ENCODE measurements around the gene TRIM72. TPM values are rescaled to one million over a fixed set of nuclear protein-coding genes. Genes with fewer than 3 reads are reported as not detected.
"Not testable (repeated sequence)": the region's sequence is repeated elsewhere in the genome, so short reads cannot be mapped to it uniquely, and the experiment has no call there.

Gene TRIM72
- total RNA-seq, 1 experiment from 2014 or later = not detected

DNA sequence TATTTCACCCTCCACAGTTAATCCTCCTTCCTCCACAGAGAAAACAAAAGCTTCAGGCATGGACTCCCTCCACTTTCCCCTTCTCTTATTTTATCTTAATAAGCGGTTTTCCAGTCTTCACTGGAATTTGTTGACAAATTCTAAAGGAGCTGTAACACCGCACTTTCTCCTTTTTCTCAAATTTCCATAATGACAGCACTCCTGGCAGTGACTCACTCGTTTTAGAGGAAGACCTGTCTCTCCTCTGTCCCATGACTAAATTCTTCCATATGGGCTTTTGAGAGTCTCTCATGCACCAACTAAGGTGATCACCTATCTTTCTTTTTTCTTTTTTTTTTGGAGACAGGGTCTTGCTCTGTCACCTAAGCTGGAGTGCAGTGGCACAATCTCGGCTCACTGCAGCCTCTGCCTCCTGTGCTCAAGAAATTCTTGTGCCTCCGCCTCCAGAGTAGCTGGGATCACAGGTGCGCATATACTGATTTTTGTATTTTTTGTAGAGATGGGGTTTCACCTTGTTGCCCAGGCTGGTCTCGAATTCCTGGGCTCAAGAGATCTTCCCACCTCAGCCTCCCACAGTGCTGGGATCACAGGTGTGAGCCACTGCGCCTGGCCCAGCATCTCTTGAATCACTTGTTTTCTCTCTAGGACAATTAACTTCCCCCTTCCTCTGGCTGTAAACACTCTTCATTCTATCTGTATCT lies 53.6 kb downstream of the TRIM72 start:
- peak in 1 of 2 experiments; percentile 29 for DNase-seq (ENCODE audit: low read depth in 1 of 2, low spot score in 2 of 2)
- no peak overlapping the region for H3K4me3 ChIP-seq
- peaks cover 29% of the 10 kb centered on the region for H3K4me1 ChIP-seq (replicated peaks)
- H3K9me3 ChIP-seq (replicated peaks) = no peaks in the 10 kb centered on the region
- H3K27ac ChIP-seq = no peak overlapping the region
- H3K36me3 ChIP-seq = no peaks in the 10 kb centered on the region
- H3K27me3 ChIP-seq (replicated peaks) = no peaks in the 10 kb centered on the region

DNA sequence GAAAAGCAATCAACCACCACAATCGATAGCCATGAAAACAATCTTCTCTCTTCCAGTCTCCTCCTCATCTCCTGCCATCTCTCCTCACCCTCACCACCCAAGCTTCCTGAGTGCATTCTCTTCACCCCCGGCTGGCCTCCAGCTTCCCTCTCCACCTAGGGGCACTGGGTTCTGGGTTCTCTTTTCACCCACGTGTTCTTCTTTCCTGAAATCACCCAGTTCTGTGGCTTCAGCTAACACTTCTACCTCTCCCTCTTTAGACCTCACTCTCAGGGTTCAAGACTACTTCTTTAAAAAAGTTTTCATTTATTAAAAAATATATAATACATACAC lies 54.1 kb downstream of the TRIM72 start:
- H3K27me3 ChIP-seq (replicated peaks) = no peaks in the 10 kb centered on the region
- DNase-seq (ENCODE audit: low read depth in 1 of 2, low spot score in 2 of 2) = no peak
- no peaks in the 10 kb centered on the region for H3K9me3 ChIP-seq (replicated peaks)
- no peak overlapping the region for H3K4me3 ChIP-seq
- H3K4me1 ChIP-seq (replicated peaks) = peaks cover 29% of the 10 kb centered on the region
- H3K36me3 ChIP-seq = no peaks in the 10 kb centered on the region
- H3K27ac ChIP-seq = no peak overlapping the region

DNA sequence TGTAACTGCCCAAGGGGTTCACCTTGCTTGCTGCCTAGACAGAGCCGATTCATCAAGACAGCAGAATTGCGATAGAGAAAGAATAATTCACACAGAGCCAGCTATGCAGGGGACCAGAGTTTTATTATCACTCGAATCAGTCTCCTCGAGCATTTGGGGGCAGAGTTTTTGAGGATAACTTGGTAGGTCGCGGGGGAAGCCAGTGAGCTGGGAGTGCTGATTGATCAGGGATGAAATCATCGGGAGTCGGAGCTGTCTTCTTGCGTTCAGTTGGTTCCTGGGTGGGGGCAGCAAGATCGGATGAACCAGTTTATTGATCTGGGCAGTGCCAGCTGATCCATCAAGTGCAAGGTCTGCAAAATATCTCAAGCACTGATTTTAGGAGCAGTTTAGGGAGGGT lies 55.0 kb downstream of the TRIM72 start:
- Histone ChIP-seq H3K27ac (no peak overlapping the region), H3K36me3 (no peaks in the 10 kb centered on the region)

GRCh38 chr16:31269541-31269940 lies 55.6 kb downstream of the TRIM72 start:
- no peak overlapping the region for H3K27ac ChIP-seq
- H3K4me3 ChIP-seq = no peak overlapping the region
- H3K36me3 ChIP-seq = no peaks in the 10 kb centered on the region
- H3K27me3 ChIP-seq (replicated peaks) = no peaks in the 10 kb centered on the region
- H3K4me1 ChIP-seq (replicated peaks) = peaks cover 29% of the 10 kb centered on the region
- no peaks in the 10 kb centered on the region for H3K9me3 ChIP-seq (replicated peaks)
- peak in 1 of 2 experiments; percentile 27 for DNase-seq (ENCODE audit: low read depth in 1 of 2, low spot score in 2 of 2)

More for the DNA sequence above, 55.0 kb downstream of the TRIM72 start:
- H3K27me3 ChIP-seq (replicated peaks) = no peaks in the 10 kb centered on the region
- DNase-seq (ENCODE audit: low read depth in 1 of 2, low spot score in 2 of 2) = no peak
- H3K4me1 ChIP-seq (replicated peaks) = peaks cover 29% of the 10 kb centered on the region
- H3K9me3 ChIP-seq (replicated peaks) = no peaks in the 10 kb centered on the region
- no peak overlapping the region for H3K4me3 ChIP-seq

DNA sequence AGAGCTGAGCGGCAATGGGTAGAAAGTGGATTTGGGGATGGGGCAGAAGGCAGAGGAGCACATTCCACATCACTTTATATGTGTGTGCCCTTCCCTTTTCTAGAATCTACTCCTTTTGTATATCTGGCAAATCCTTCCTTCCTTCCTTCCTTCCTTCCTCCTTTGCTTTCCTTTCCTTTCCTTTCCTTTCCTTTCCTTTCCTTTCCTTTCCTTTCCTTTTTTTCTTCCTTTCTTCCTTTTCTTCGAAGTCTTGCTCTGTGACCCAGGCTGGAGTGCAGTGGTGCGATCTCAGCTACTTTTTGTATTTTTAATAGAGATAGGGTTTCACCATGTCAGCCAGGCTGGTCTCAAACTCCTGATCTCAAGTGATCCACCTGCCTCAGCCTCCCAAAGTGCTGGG lies 56.1 kb downstream of the TRIM72 start:
- not testable (repeated sequence) for H3K27ac ChIP-seq

GRCh38 chr16:31270795-31271194 lies 56.9 kb downstream of the TRIM72 start:
- Histone ChIP-seq H3K36me3 (no peaks in the 10 kb centered on the region), H3K9me3 (replicated peaks) (no peaks in the 10 kb centered on the region), H3K4me1 (replicated peaks) (peaks cover 19% of the 10 kb centered on the region), H3K27me3 (replicated peaks) (no peaks in the 10 kb centered on the region), H3K27ac (no peak overlapping the region), H3K4me3 (no peak overlapping the region)
- no peak for DNase-seq (ENCODE audit: low read depth in 1 of 2, low spot score in 2 of 2)

More for the DNA sequence above, 56.1 kb downstream of the TRIM72 start:
- H3K4me1 ChIP-seq (replicated peaks) = peaks cover 26% of the 10 kb centered on the region
- H3K27me3 ChIP-seq (replicated peaks); H3K4me3 ChIP-seq; H3K9me3 ChIP-seq (replicated peaks); DNase-seq (ENCODE audit: low read depth in 1 of 2, low spot score in 2 of 2); H3K36me3 ChIP-seq: not testable (repeated sequence)

DNA sequence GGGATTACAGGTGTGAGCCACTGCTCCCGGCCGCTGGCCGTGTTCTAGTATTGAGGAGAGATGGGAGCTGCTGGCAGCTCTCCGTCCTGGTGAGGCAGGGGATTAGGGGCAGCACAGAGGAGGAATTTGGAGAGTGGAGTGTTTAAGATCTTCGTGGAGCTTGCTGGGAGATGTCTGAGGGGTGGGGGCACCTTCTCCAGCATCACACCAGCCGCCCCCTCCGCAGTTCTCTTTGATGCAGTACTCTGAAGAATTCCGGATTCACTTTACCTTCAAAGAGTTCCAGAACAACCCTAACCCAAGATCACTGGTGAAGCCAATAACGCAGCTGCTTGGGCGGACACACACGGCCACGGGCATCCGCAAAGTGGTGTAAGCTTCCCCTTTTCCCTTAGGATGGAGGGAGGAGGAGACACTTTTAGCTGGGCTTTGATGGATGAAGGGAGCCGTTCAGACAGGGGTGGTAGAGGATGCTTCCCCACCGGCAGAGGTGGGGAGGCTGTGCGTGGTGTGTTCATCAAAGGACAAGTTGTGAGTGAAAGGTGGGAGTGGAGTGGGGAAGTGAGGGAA lies 57.8 kb downstream of the TRIM72 start:
- H3K27ac ChIP-seq = no peak overlapping the region
- H3K4me1 ChIP-seq (replicated peaks) = peaks cover 18% of the 10 kb centered on the region
- DNase-seq (ENCODE audit: low read depth in 1 of 2, low spot score in 2 of 2) = no peak
- no peaks in the 10 kb centered on the region for H3K9me3 ChIP-seq (replicated peaks)
- no peak overlapping the region for H3K4me3 ChIP-seq
- H3K36me3 ChIP-seq = no peaks in the 10 kb centered on the region
- H3K27me3 ChIP-seq (replicated peaks) = no peaks in the 10 kb centered on the region

- DNase-seq (ENCODE audit: low read depth in 1 of 2, low spot score in 2 of 2) = no peak
- Histone ChIP-seq H3K27me3 (replicated peaks) (no peaks in the 10 kb centered on the region), H3K4me3 (no peak overlapping the region), H3K4me1 (replicated peaks) (peaks cover 10% of the 10 kb centered on the region; the same call in 1 of the 2 replicates), H3K27ac (no peak overlapping the region), H3K9me3 (replicated peaks) (no peaks in the 10 kb centered on the region), H3K36me3 (no peaks in the 10 kb centered on the region)
Measured at GRCh38 chr16:31273187-31273586, 59.3 kb downstream of the TRIM72 start.

GRCh38 chr16:31273676-31274075 lies 59.8 kb downstream of the TRIM72 start:
- no peak for DNase-seq (ENCODE audit: low read depth in 1 of 2, low spot score in 2 of 2)
- H3K27me3 ChIP-seq (replicated peaks) = no peaks in the 10 kb centered on the region
- no peaks in the 10 kb centered on the region for H3K36me3 ChIP-seq
- no peaks in the 10 kb centered on the region for H3K9me3 ChIP-seq (replicated peaks)
- H3K4me3 ChIP-seq = no peak overlapping the region
- H3K4me1 ChIP-seq (replicated peaks) = peaks cover 10% of the 10 kb centered on the region; the same call in 1 of the 2 replicates
- no peak overlapping the region for H3K27ac ChIP-seq

- no peaks in the 10 kb centered on the region for H3K9me3 ChIP-seq (replicated peaks)
- H3K27ac ChIP-seq = no peak overlapping the region
- no peak overlapping the region for H3K4me3 ChIP-seq
- no peaks in the 10 kb centered on the region for H3K4me1 ChIP-seq (replicated peaks)
- H3K27me3 ChIP-seq (replicated peaks) = no peaks in the 10 kb centered on the region
- H3K36me3 ChIP-seq = no peaks in the 10 kb centered on the region
- no peak for DNase-seq (ENCODE audit: low read depth in 1 of 2, low spot score in 2 of 2)
Measured at GRCh38 chr16:31274831-31275816, 61.2 kb downstream of the TRIM72 start.

DNA sequence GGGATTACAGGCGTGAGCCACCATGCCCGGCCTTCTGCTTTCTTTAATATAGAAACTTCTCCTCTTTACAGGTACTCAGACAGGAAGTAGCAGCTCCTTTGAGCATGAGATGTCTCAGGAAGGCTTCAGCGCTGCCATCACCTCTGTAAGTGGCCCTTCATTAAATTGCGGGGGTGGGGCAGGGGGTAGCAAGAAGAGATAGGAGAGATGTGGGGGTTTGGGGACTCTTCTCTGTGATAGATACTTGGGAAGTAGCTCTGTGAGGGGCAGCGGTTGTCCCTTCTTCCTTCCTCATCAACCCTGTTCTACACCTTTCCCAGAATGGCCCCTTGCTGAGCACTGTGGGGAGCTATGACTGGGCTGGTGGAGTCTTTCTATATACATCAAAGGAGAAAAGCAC lies 62.7 kb downstream of the TRIM72 start:
- H3K4me3 ChIP-seq = no peak overlapping the region
- no peaks in the 10 kb centered on the region for H3K9me3 ChIP-seq (replicated peaks)
- no peaks in the 10 kb centered on the region; the same call in 1 of the 2 replicates for H3K27me3 ChIP-seq (replicated peaks)
- no peak for DNase-seq (ENCODE audit: low read depth in 1 of 2, low spot score in 2 of 2)
- H3K27ac ChIP-seq = no peak overlapping the region
- no peaks in the 10 kb centered on the region for H3K4me1 ChIP-seq (replicated peaks)
- no peaks in the 10 kb centered on the region for H3K36me3 ChIP-seq

GRCh38 chr16:31277659-31278260 lies 63.8 kb downstream of the TRIM72 start:
- no peaks in the 10 kb centered on the region; the same call in 1 of the 2 replicates for H3K27me3 ChIP-seq (replicated peaks)
- H3K36me3 ChIP-seq = no peaks in the 10 kb centered on the region
- DNase-seq (ENCODE audit: low read depth in 1 of 2, low spot score in 2 of 2) = no peak
- no peak overlapping the region for H3K27ac ChIP-seq
- no peak overlapping the region for H3K4me3 ChIP-seq
- H3K9me3 ChIP-seq (replicated peaks) = no peaks in the 10 kb centered on the region
- H3K4me1 ChIP-seq (replicated peaks) = no peaks in the 10 kb centered on the region

DNA sequence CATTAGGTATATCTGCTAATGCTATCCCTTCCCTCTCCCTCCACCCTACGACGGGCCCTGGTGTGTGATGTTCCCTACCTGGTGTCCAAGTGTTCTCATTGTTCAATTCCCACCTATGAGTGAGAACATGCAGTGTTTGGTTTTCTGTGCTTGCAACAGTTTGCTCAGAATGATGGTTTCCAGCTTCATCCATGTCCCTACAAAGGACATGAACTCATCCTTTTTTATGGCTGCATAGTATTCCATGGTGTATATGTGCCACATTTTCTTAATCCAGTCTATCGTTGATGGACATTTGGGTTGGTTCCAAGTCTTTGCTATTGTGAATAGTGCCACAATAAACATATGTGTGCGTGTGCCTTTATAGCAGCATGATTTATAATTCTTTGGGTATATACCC lies 64.9 kb downstream of the TRIM72 start:
- not testable (repeated sequence) for DNase-seq (ENCODE audit: low read depth in 1 of 2, low spot score in 2 of 2); H3K4me1 ChIP-seq (replicated peaks); H3K36me3 ChIP-seq; H3K4me3 ChIP-seq; H3K9me3 ChIP-seq (replicated peaks); H3K27me3 ChIP-seq (replicated peaks); H3K27ac ChIP-seq
